Gastrocnemius medialis (tissue), 4 donors: ENCODE data around the gene PHF12. TPM values are rescaled to one million over a fixed set of nuclear protein-coding genes. Genes with fewer than 3 reads are reported as not detected.

Experiments used
- ATAC-seq, 2 donors: fragments of 150-250 bp; one replicate each; pipeline ENCODE4 v1.9.1; 2016
- DNase-seq, 2 donors: peaks; one replicate each; pipeline ENCODE4 v3.0.0-alpha.2; 2019
- H3K27ac ChIP-seq, 4 donors: fragments of 200-600 bp; sonication (generic); 1 replicate in 1 of 4; 2 replicates in 3 of 4; pipeline ENCODE4 v1.5.1; 2016 to 2018; ENCODE audit warnings: mild to moderate bottlenecking in 2 of 4, moderate library complexity in 1 of 4
- H3K27me3 ChIP-seq, 3 donors: fragments of 200-600 bp; sonication (generic) in 2 of 3; 1 replicate in 1 of 3; 2 replicates in 2 of 3; pipeline versions ENCODE4 v1.5.1 to v1.6.0; 2016 to 2019; ENCODE audit warnings: mild to moderate bottlenecking in 1 of 3, moderate library complexity in 1 of 3
- H3K36me3 ChIP-seq, 2 donors: fragments of 200-600 bp; sonication (generic) in 1 of 2; one replicate each; pipeline ENCODE4 v1.5.1; 2017 to 2018
- H3K4me1 ChIP-seq, 2 donors: fragments of 200-600 bp; sonication (generic) in 1 of 2; one replicate each; pipeline ENCODE4 v1.5.1; 2016 to 2017; ENCODE audit warnings: mild to moderate bottlenecking in 2 of 2
- H3K4me3 ChIP-seq, 4 donors: fragments of 200-600 bp; sonication (generic) in 3 of 4; 1 replicate in 1 of 4; 2 replicates in 3 of 4; pipeline ENCODE4 v1.5.1; 2016 to 2019; ENCODE audit warnings: mild to moderate bottlenecking in 2 of 4
- H3K9me3 ChIP-seq, 3 donors: fragments of 200-600 bp; sonication (generic) in 2 of 3; 1 replicate in 1 of 3; 2 replicates in 2 of 3; pipeline ENCODE4 v1.5.1; 2016 to 2019
- POLR2A ChIP-seq, 2 donors: fragments of 450-650 bp; IDR thresholded peaks; one replicate each; pipeline ENCODE4 v1.6.1; 2017; ENCODE audit warnings: antibody characterized with exemption in 2 of 2, mild to moderate bottlenecking in 2 of 2, moderate library complexity in 2 of 2
- in situ Hi-C, 4 donors: fragments of 200-750 bp; cut with MboI; loops; one replicate each; pipeline versions ENCODE4 v1.15.0 to v1.8.0; 2017; ENCODE audit warnings: low sequenced_read_pairs in 4 of 4
- intact Hi-C: fragments of 100-400 bp; cut with DNase I; formaldehyde crosslinking; loops from one replicate; pipeline ENCODE4 v1.15.1; 2023; ENCODE audit warnings: low total_unique reads
- total RNA-seq, 4 donors: library from RNA; depleted of rRNA; stranded (reverse); fragments of >200 nt; gene quantifications; one replicate each; pipeline versions ENCODE4 v1.1.0 to v1.2.3, GENCODE V29; 2016
- TF ChIP-seq, protein P1 (sequence below), 5 experiments: fragments of 450-650 bp in 3 of 5; fragments of 200-600 bp in 2 of 5; sonication (generic) in 2 of 5; IDR thresholded peaks in 4 of 5; conservative IDR thresholded peaks in 1 of 5; 1 replicate in 4 of 5; 2 replicates in 1 of 5; pipeline ENCODE4 v1.5.1; 2016 to 2019; ENCODE audit warnings: antibody characterized with exemption in 5 of 5, mild to moderate bottlenecking in 3 of 5, moderate library complexity in 3 of 5

Gene PHF12
- total RNA-seq, 4 donors from 2014 or later: 22.1 to 37.3 (median 24.2) TPM

DNA sequence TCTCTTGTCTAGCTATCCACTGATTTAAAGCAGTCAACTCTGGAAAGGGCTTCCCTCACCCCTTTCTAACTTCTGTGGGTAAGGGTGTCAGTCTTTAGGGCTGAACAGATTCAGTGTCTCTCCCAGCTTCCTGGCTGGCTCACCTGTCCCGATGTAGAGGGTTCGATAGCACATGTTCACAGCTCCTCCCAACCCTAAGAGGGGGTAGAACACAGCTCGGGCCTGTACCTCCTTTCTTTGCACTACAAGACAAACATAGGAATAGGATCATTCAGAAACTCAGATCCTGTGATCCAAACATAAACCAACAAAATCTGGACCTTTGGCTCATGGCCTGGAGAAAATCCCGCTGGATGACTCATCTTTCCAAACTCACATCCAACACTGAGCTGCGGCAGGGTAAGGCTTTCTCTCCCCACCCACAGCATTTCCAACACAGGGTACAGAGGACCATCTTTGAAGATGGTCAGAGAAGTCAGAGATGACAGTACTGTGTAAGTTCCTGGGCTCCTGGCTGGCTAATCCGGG lies 42.6 kb downstream of the PHF12 start:
- in situ Hi-C loops: no loop called here

DNA sequence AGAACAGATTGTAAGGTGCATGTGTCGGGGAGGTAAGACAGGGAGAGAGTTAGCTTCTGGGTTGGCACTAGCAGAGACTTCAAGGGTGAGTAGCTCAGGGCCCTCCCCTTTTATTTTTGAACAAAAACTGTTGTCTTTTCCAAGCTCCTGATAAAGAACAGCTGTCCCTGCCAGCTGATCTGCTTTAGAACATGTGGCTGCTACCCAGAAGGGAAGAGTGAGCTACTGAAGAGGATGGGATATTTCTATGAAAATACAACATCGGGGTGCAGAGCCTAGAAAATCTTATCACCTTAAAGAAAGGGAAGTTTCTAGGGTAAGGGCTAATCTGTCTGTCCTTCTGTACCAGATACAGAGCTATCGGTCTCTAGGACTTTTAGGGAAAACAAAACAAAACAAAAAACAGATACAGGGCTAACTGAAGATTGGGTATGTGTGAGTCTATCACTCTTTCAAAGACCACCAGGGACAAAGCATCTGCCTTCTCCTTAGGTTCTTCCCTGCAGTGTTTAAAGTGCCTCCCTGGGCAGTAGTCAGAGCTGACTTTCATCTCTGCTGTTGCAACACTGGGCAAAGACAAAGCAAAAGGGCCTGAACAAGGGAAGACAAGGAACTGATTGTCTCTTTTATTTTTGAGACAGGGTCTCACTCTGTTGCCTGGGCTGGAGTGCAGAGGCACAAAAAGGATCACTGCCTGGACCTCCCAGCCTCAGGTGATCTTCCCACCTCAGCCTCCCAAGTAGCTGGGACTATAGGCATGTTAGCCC lies 43.4 kb downstream of the PHF12 start:
- ATAC-seq (no peak), DNase-seq (no peak)
- H3K27ac ChIP-seq: peak overlapping the region in 1 of 4 donors; percentile 39
- in situ Hi-C loops: no loop called here
- H3K4me1 ChIP-seq: peaks cover 6 to 22% of the 10 kb centered on the region in 2 donors
- no peak overlapping the region for H3K4me3 ChIP-seq
- TF ChIP-seq, protein P1, sequence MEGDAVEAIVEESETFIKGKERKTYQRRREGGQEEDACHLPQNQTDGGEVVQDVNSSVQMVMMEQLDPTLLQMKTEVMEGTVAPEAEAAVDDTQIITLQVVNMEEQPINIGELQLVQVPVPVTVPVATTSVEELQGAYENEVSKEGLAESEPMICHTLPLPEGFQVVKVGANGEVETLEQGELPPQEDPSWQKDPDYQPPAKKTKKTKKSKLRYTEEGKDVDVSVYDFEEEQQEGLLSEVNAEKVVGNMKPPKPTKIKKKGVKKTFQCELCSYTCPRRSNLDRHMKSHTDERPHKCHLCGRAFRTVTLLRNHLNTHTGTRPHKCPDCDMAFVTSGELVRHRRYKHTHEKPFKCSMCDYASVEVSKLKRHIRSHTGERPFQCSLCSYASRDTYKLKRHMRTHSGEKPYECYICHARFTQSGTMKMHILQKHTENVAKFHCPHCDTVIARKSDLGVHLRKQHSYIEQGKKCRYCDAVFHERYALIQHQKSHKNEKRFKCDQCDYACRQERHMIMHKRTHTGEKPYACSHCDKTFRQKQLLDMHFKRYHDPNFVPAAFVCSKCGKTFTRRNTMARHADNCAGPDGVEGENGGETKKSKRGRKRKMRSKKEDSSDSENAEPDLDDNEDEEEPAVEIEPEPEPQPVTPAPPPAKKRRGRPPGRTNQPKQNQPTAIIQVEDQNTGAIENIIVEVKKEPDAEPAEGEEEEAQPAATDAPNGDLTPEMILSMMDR (IDR thresholded peaks at IDR 0.05 in 4 of 5, conservative IDR thresholded peaks at IDR 0.05 in 1 of 5): no peak
- no peak for TF ChIP-seq POLR2A (IDR thresholded peaks at IDR 0.05)
- intact Hi-C loops: no loop called here
- H3K9me3 ChIP-seq: no peaks in the 10 kb centered on the region
- H3K36me3 ChIP-seq: peaks cover 0 to 70% of the 10 kb centered on the region in 2 donors
- no peaks in the 10 kb centered on the region for H3K27me3 ChIP-seq

More for the DNA sequence above, 42.6 kb downstream of the PHF12 start:
- ATAC-seq (no peak), DNase-seq (peak in 1 of 2 donors; percentile 21)
- Histone ChIP-seq H3K36me3 (peaks cover 0 to 78% of the 10 kb centered on the region in 2 donors), H3K27me3 (no peaks in the 10 kb centered on the region), H3K4me1 (peaks cover 0 to 15% of the 10 kb centered on the region in 2 donors), H3K4me3 (no peak overlapping the region), H3K9me3 (no peaks in the 10 kb centered on the region), H3K27ac (peak overlapping the region in 3 of 4 donors; percentile 34 to 46 (median 39))
- TF ChIP-seq POLR2A (IDR thresholded peaks at IDR 0.05): no peak
- TF ChIP-seq, protein P1 (IDR thresholded peaks at IDR 0.05 in 4 of 5, conservative IDR thresholded peaks at IDR 0.05 in 1 of 5): no peak
- intact Hi-C loops: no loop called here

DNA sequence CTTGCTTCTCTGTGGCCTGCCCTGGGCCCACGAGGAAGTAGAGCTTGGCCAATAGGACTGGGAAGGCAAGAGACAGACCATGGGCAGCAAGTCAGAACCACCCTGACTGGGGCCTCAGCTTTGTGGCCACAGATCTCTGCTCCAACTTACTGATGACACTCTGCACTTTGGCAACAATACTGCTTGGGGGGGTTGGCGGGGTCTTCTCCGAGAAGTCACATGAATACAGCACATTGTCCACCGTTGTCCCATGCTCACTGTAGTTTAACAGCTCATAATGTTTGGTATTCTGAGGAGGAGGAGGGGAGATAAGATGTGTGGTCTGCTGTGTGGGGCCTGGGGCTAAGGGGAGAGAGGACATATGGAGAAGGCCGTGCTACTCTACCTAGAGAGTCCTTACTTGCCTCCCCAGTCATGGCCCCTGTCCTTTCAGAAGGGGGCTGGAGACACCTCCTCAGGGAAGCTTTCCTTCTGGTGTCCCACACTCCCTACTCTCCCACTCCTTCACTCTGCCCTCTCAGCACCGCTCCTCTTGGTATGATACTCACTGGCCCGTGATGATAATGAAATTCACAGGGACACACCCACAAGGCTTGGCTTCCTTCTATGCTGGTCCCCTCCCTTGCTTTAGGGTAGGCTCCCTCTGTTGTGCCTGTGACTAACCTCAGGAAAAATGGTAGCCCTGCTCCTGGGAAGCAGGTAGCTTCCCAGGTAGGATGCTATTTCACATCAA lies 44.4 kb downstream of the PHF12 start:
- peaks cover 6 to 27% of the 10 kb centered on the region in 2 donors for H3K4me1 ChIP-seq
- DNase-seq: no peak
- no peak for TF ChIP-seq POLR2A (IDR thresholded peaks at IDR 0.05)
- TF ChIP-seq, protein P1 (IDR thresholded peaks at IDR 0.05 in 4 of 5, conservative IDR thresholded peaks at IDR 0.05 in 1 of 5): no peak
- peaks cover 0 to 60% of the 10 kb centered on the region in 2 donors for H3K36me3 ChIP-seq
- no peak for ATAC-seq
- no peak overlapping the region for H3K4me3 ChIP-seq
- in situ Hi-C loops (no loop called here), intact Hi-C loops (no loop called here)
- no peaks in the 10 kb centered on the region for H3K9me3 ChIP-seq
- H3K27ac ChIP-seq: no peak overlapping the region
- no peaks in the 10 kb centered on the region for H3K27me3 ChIP-seq

DNA sequence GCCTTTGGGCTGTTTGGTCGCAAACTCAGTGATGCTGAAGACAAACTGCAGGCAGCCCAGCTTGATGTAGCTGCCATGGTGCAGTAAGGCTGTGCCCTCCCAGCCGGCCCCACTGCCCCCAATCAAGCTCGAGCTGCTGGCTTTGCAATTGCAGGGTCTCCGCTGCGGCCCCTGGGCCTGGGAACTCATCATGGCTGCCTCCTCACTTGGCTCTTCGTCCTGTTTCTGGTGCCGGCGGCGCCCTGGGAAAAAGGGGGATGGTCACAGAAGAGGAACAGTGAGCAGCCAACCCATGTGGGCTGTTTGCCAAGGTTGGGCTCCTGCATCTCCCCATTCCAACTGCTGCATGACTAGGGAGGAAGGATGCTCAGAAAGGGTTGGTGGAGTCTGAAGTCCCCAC lies 45.0 kb downstream of the PHF12 start:
- TF ChIP-seq, protein P1 (IDR thresholded peaks at IDR 0.05 in 4 of 5, conservative IDR thresholded peaks at IDR 0.05 in 1 of 5): no peak
- TF ChIP-seq POLR2A (IDR thresholded peaks at IDR 0.05): no peak
- DNase-seq (no peak), ATAC-seq (no peak)
- intact Hi-C loops (no loop called here), in situ Hi-C loops (no loop called here)
- Histone ChIP-seq H3K27me3 (no peaks in the 10 kb centered on the region), H3K36me3 (peaks cover 0 to 54% of the 10 kb centered on the region in 2 donors), H3K27ac (no peak overlapping the region), H3K4me3 (no peak overlapping the region), H3K4me1 (peaks cover 6 to 30% of the 10 kb centered on the region in 2 donors), H3K9me3 (no peaks in the 10 kb centered on the region)
